Uterus (tissue), 2 donors: Measurements from ENCODE around the gene TAF10.

Experiments used
- POLR2A ChIP-seq, 2 donors: fragments of 450-650 bp; IDR thresholded peaks; one replicate each; pipeline ENCODE4 v1.6.1; 2016; ENCODE audit warnings: antibody characterized with exemption in 2 of 2, mild to moderate bottlenecking in 1 of 2, moderate library complexity in 1 of 2
- TF ChIP-seq, protein P1 (sequence below), 4 experiments: fragments of 200-600 bp in 2 of 4; fragments of 450-650 bp in 2 of 4; sonication (generic) in 2 of 4; IDR thresholded peaks; one replicate each; pipeline ENCODE4 v1.5.1; 2016 to 2019; ENCODE audit warnings: antibody characterized with exemption in 4 of 4, mild to moderate bottlenecking in 2 of 4, moderate library complexity in 1 of 4

GRCh38 chr11:6647836-6648235 is 35.8 kb upstream of the TAF10 start:
- TF ChIP-seq, protein P1, sequence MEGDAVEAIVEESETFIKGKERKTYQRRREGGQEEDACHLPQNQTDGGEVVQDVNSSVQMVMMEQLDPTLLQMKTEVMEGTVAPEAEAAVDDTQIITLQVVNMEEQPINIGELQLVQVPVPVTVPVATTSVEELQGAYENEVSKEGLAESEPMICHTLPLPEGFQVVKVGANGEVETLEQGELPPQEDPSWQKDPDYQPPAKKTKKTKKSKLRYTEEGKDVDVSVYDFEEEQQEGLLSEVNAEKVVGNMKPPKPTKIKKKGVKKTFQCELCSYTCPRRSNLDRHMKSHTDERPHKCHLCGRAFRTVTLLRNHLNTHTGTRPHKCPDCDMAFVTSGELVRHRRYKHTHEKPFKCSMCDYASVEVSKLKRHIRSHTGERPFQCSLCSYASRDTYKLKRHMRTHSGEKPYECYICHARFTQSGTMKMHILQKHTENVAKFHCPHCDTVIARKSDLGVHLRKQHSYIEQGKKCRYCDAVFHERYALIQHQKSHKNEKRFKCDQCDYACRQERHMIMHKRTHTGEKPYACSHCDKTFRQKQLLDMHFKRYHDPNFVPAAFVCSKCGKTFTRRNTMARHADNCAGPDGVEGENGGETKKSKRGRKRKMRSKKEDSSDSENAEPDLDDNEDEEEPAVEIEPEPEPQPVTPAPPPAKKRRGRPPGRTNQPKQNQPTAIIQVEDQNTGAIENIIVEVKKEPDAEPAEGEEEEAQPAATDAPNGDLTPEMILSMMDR (IDR thresholded peaks at IDR 0.05) = no peak
- no peak for TF ChIP-seq POLR2A (IDR thresholded peaks at IDR 0.05)
